Progenitor cell of endocrine pancreas (in vitro differentiated cells): Measurements from ENCODE around the gene RAB29. TPM values are rescaled to one million over a fixed set of nuclear protein-coding genes. Genes with fewer than 3 reads are reported as not detected.

Experiments
- DNase-seq: peaks from one replicate; pipeline ENCODE4 v3.0.0; 2021; ENCODE audit warnings: low spot score; ENCODE audit not compliant: unreplicated experiment
- H3K27ac Mint-ChIP-seq: 2 replicates; pipeline ENCODE4 v1.8.0; 2021; ENCODE audit warnings: mild to moderate bottlenecking, moderate library complexity, mixed read lengths
- H3K27me3 Mint-ChIP-seq: 2 replicates; pipeline ENCODE4 v1.8.0; 2021; ENCODE audit warnings: mixed read lengths
- H3K36me3 Mint-ChIP-seq: 2 replicates; pipeline ENCODE4 v1.8.0; 2022; ENCODE audit warnings: mixed read lengths; ENCODE audit not compliant: insufficient read depth
- H3K4me1 Mint-ChIP-seq: 2 replicates; pipeline ENCODE4 v1.8.0; 2021; ENCODE audit warnings: low read depth, mixed read lengths
- H3K4me3 Mint-ChIP-seq: 2 replicates; pipeline ENCODE4 v1.8.0; 2021; ENCODE audit warnings: low read depth, mild to moderate bottlenecking, moderate library complexity, mixed read lengths
- H3K9me3 Mint-ChIP-seq: 2 replicates; pipeline ENCODE4 v1.8.0; 2021; ENCODE audit warnings: low read depth, mixed read lengths
- CTCF ChIP-seq: fragments of 200-600 bp; sonication (generic); IDR thresholded peaks from one replicate; pipeline ENCODE4 v1.5.0; 2021; ENCODE audit warnings: antibody characterized with exemption, mild to moderate bottlenecking; ENCODE audit not compliant: unreplicated experiment
- total RNA-seq: library from RNA; stranded (reverse); gene quantifications from 2 replicates; pipeline ENCODE4 v1.2.1, GENCODE V29; 2021

The RAB29 gene
- total RNA-seq, 1 donor from 2014 or later: 7.5 TPM

- Mint-ChIP-seq H3K4me1 (peaks cover 34% of the 10 kb centered on the region), H3K36me3 (peaks cover 45% of the 10 kb centered on the region), H3K27me3 (no peaks in the 10 kb centered on the region), H3K27ac (no peak overlapping the region), H3K4me3 (no peak overlapping the region), H3K9me3 (no peaks in the 10 kb centered on the region)
- TF ChIP-seq CTCF: no peak
- no peak for DNase-seq
These were observed 55.5 kb downstream of the RAB29 start for GRCh38 chr1:205719762-205720161.

- Mint-ChIP-seq H3K27me3 (no peaks in the 10 kb centered on the region), H3K36me3 (peaks cover 43% of the 10 kb centered on the region), H3K27ac (no peak overlapping the region), H3K9me3 (no peaks in the 10 kb centered on the region), H3K4me3 (no peak overlapping the region), H3K4me1 (peaks cover 41% of the 10 kb centered on the region)
- DNase-seq: no peak
- no peak for TF ChIP-seq CTCF
These were observed 56.3 kb downstream of the RAB29 start for GRCh38 chr1:205719015-205719414.

Other genes with a start within 250 kb of the RAB29 start
- gene ELK4, start 143.5 kb downstream of the RAB29 start, total RNA-seq: 25.7 and 30.2 TPM in 2 replicates
- gene SLC45A3, start 95.0 kb downstream of the RAB29 start, total RNA-seq: 8.4 and 8.6 TPM in 2 replicates
- 222 and 245 TPM in 2 replicates for gene NUCKS1, start 25.3 kb downstream of the RAB29 start, total RNA-seq
- gene SLC41A1, start 37.7 kb upstream of the RAB29 start, total RNA-seq: 16.8 and 18.7 TPM in 2 replicates
- not detected in 2 replicates for gene PM20D1, start 74.7 kb upstream of the RAB29 start, total RNA-seq
- gene SLC26A9, start 168.0 kb upstream of the RAB29 start, total RNA-seq: 2.9 and 3.2 TPM in 2 replicates
- gene RAB7B, start 227.9 kb upstream of the RAB29 start, total RNA-seq: 0.13 TPM in 1 of 2 replicates, not detected in the other
- 5.6 and 8.4 TPM in 2 replicates for gene CTSE, start 248.4 kb upstream of the RAB29 start, total RNA-seq